H1 (cell line): ENCODE data around the gene ZNF775. TPM values are rescaled to one million over a fixed set of nuclear protein-coding genes. Genes with fewer than 3 reads are reported as not detected.

Experiments
- CTCF ChIA-PET: fragments of 300-600 bp; sonication (Branson Sonifier 250); formaldehyde crosslinking; loops from one replicate; lab custom pipeline; 2021; ENCODE audit not compliant: partially characterized antibody; lab: Charles Lee
- POLR2A ChIA-PET: fragments of 300-600 bp; sonication (Branson Sonifier 250); formaldehyde crosslinking; loops from one replicate; lab custom pipeline; 2021; ENCODE audit warnings: inconsistent platforms; ENCODE audit not compliant: partially characterized antibody; lab: Charles Lee
- DNase-seq, 2 experiments: peaks; one replicate each; pipeline versions ENCODE4 v3.0.0 to v3.0.0-alpha.2; 2010 to 2022; ENCODE audit warnings: low spot score in 2 of 2, low read depth in 1 of 2, mixed read lengths in 1 of 2
- FAIRE-seq: peaks from 2 replicates; lab custom pipeline; 2011; peaks lifted over from hg19 to GRCh38; lab: Jason Lieb, UNC
- H2AFZ ChIP-seq: 2 replicates; pipeline ENCODE4 v1.8.1; 2012; ENCODE audit warnings: low read length, inconsistent platforms
- H2AK5ac ChIP-seq: 2 replicates; pipeline ENCODE4 v1.6.1; 2013; ENCODE audit warnings: low read depth, low read length
- H2BK120ac ChIP-seq: replicated peaks from 2 replicates; pipeline ENCODE3; 2013; ENCODE audit warnings: low read depth, low read length, inconsistent platforms
- H2BK12ac ChIP-seq: 2 replicates; pipeline ENCODE4 v1.6.1; 2013; ENCODE audit warnings: low read depth, low read length
- H2BK15ac ChIP-seq: 2 replicates; pipeline ENCODE4 v1.6.1; 2013; ENCODE audit warnings: low read length
- H2BK20ac ChIP-seq: 2 replicates; pipeline ENCODE4 v1.6.1; 2013; ENCODE audit warnings: low read length
- H2BK5ac ChIP-seq: 2 replicates; pipeline ENCODE4 v1.6.1; 2013; ENCODE audit warnings: low read depth, low read length
- H3K14ac ChIP-seq: 2 replicates; pipeline ENCODE4 v1.6.1; 2013; ENCODE audit warnings: inconsistent platforms; ENCODE audit not compliant: insufficient read length
- H3K18ac ChIP-seq: 2 replicates; pipeline ENCODE4 v1.6.1; 2013; ENCODE audit warnings: low read length; ENCODE audit errors: extremely low read depth
- H3K23ac ChIP-seq: 2 replicates; pipeline ENCODE4 v1.6.1; 2013; ENCODE audit warnings: inconsistent platforms; ENCODE audit not compliant: insufficient read length
- H3K23me2 ChIP-seq: 2 replicates; pipeline ENCODE4 v1.6.1; 2013; ENCODE audit warnings: low read depth, low read length
- H3K27ac ChIP-seq: 2 replicates; pipeline ENCODE4 v1.6.1; 2011; ENCODE audit warnings: low read depth, low read length, inconsistent platforms
- H3K27me3 ChIP-seq, 4 experiments: replicated peaks in 1 of 4; 1 replicate in 1 of 4; 2 replicates in 3 of 4; pipeline versions ENCODE4 v1.6.1 to v1.8.1; 2011 to 2013; ENCODE audit warnings: low read length in 3 of 4, mild to moderate bottlenecking in 3 of 4, inconsistent platforms in 2 of 4, mixed read lengths in 2 of 4, moderate library complexity in 1 of 4; ENCODE audit not compliant: control insufficient read depth in 3 of 4, insufficient read depth in 3 of 4; ENCODE audit errors: extremely low read depth in 1 of 4
- H3K36me3 ChIP-seq, 4 experiments: 2 replicates each; pipeline versions ENCODE4 v1.6.1 to v1.8.1; 2011 to 2013; ENCODE audit warnings: mild to moderate bottlenecking in 4 of 4, low read length in 3 of 4, moderate library complexity in 2 of 4, control low read depth in 1 of 4, inconsistent platforms in 1 of 4; ENCODE audit not compliant: insufficient read depth in 4 of 4, control insufficient read depth in 2 of 4
- H3K4ac ChIP-seq: replicated peaks from 2 replicates; pipeline ENCODE3; 2013; ENCODE audit warnings: low read length, low read depth, mixed read lengths, inconsistent platforms; ENCODE audit not compliant: insufficient read length
- H3K4me1 ChIP-seq, 4 experiments: replicated peaks in 1 of 4; 1 replicate in 1 of 4; 2 replicates in 3 of 4; pipeline versions ENCODE4 v1.6.1 to v1.8.1; 2011 to 2013; ENCODE audit warnings: low read length in 3 of 4, inconsistent platforms in 2 of 4, mixed read lengths in 1 of 4; ENCODE audit not compliant: insufficient read depth in 4 of 4, control insufficient read depth in 3 of 4
- H3K4me2 ChIP-seq, 2 experiments: 2 replicates each; pipeline versions ENCODE4 v1.6.1 to v1.8.1; 2011 to 2013; ENCODE audit warnings: low read depth in 2 of 2, low read length in 2 of 2, control low read depth in 1 of 2, inconsistent platforms in 1 of 2, mild to moderate bottlenecking in 1 of 2; ENCODE audit not compliant: insufficient read depth in 1 of 2
- H3K4me3 ChIP-seq, 4 experiments: fragments of 200-600, 300-600 bp in 1 of 4; sonication (generic), shearing (Covaris generic), sonication (Bioruptor Twin) in 1 of 4; 2 replicates each; pipeline versions ENCODE4 v1.5.1 to v1.8.1; 2011 to 2016; ENCODE audit warnings: low read length in 4 of 4, low read depth in 3 of 4, control low read depth in 2 of 4, inconsistent platforms in 2 of 4, mild to moderate bottlenecking in 2 of 4, mixed read lengths in 1 of 4, moderate library complexity in 1 of 4; ENCODE audit not compliant: insufficient read depth in 2 of 4; ENCODE audit errors: extremely low read depth in 1 of 4
- H3K56ac ChIP-seq: replicated peaks from 2 replicates; pipeline ENCODE3; 2013; ENCODE audit warnings: low read depth, mild to moderate bottlenecking, mixed read lengths, low read length, inconsistent platforms; ENCODE audit not compliant: insufficient read length
- H3K79me1 ChIP-seq: 2 replicates; pipeline ENCODE4 v1.6.1; 2013; ENCODE audit warnings: low read depth, low read length, control low read depth
- H3K79me2 ChIP-seq, 2 experiments: 2 replicates each; pipeline versions ENCODE4 v1.6.1 to v1.8.1; 2012 to 2013; ENCODE audit warnings: low read length in 2 of 2, mild to moderate bottlenecking in 2 of 2, inconsistent platforms in 1 of 2; ENCODE audit not compliant: insufficient read depth in 2 of 2, control insufficient read depth in 1 of 2
- H3K9ac ChIP-seq, 4 experiments: replicated peaks in 1 of 4; 1 replicate in 1 of 4; 2 replicates in 3 of 4; pipeline versions ENCODE4 v1.6.1 to v1.8.1; 2011 to 2013; ENCODE audit warnings: low read depth in 3 of 4, low read length in 3 of 4, control low read depth in 2 of 4, mild to moderate bottlenecking in 2 of 4, moderate library complexity in 2 of 4, inconsistent platforms in 1 of 4; ENCODE audit errors: extremely low read depth in 1 of 4
- H3K9me3 ChIP-seq, 2 experiments: 2 replicates each; pipeline versions ENCODE4 v1.6.1 to v1.8.1; 2012 to 2013; ENCODE audit warnings: mild to moderate bottlenecking in 2 of 2, moderate library complexity in 2 of 2, control low read depth in 1 of 2, inconsistent platforms in 1 of 2, low read depth in 1 of 2, low read length in 1 of 2, mixed read lengths in 1 of 2; ENCODE audit not compliant: insufficient read depth in 2 of 2
- H4K20me1 ChIP-seq, 2 experiments: replicated peaks in 1 of 2; 2 replicates each; pipeline versions ENCODE3 to v1.8.1; 2011 to 2013; ENCODE audit warnings: inconsistent platforms in 2 of 2, low read length in 2 of 2, mild to moderate bottlenecking in 1 of 2; ENCODE audit not compliant: insufficient read depth in 2 of 2, control insufficient read depth in 1 of 2
- H4K5ac ChIP-seq: 2 replicates; pipeline ENCODE4 v1.6.1; 2013; ENCODE audit warnings: low read length, low read depth, mixed read lengths, inconsistent platforms; ENCODE audit not compliant: insufficient read length
- H4K8ac ChIP-seq: 2 replicates; pipeline ENCODE4 v1.8.0; 2013; ENCODE audit warnings: mild to moderate bottlenecking, moderate library complexity, low read length, inconsistent platforms; ENCODE audit not compliant: insufficient read depth; ENCODE audit errors: extremely low read depth
- H4K91ac ChIP-seq: replicated peaks from 2 replicates; pipeline ENCODE3; 2013; ENCODE audit warnings: low read length, mixed read lengths, inconsistent platforms; ENCODE audit not compliant: insufficient read length
- ASH2L ChIP-seq: fragments of 200-600, 300-600 bp; sonication (generic); IDR thresholded peaks from one replicate; pipeline ENCODE4 v1.7.1; 2017; ENCODE audit warnings: low read length
- KDM4A ChIP-seq: IDR thresholded peaks from one replicate; pipeline ENCODE4 v1.7.1; 2012; ENCODE audit warnings: low read depth, mild to moderate bottlenecking, moderate library complexity, low read length, inconsistent platforms; ENCODE audit not compliant: severe bottlenecking
- KDM5A ChIP-seq: fragments of 200-600 bp; IDR thresholded peaks from 2 replicates; pipeline ENCODE4 v1.7.1; 2012; ENCODE audit warnings: mild to moderate bottlenecking, low read length, inconsistent platforms, mixed read lengths
- NANOG ChIP-seq: IDR thresholded peaks from 2 replicates; pipeline ENCODE4 v1.6.1; 2011; ENCODE audit warnings: low read length, low read depth, mild to moderate bottlenecking, inconsistent platforms; ENCODE audit not compliant: insufficient read depth, poor library complexity, severe bottlenecking
- RBBP5 ChIP-seq: IDR thresholded peaks from 2 replicates; pipeline ENCODE4 v1.7.1; 2012; ENCODE audit warnings: low read depth, mild to moderate bottlenecking, inconsistent platforms, low read length, moderate library complexity, borderline replicate concordance
- RFX5 ChIP-seq: IDR thresholded peaks from 2 replicates; pipeline ENCODE4 v1.6.1; 2011; ENCODE audit warnings: low read depth, low read length, improper control_type of control experiment, borderline replicate concordance
- RXRA ChIP-seq: IDR thresholded peaks from 2 replicates; pipeline ENCODE4 v1.6.1; 2011; ENCODE audit warnings: low read depth, mild to moderate bottlenecking, low read length, moderate library complexity; ENCODE audit not compliant: insufficient read depth
- SIN3A ChIP-seq, 2 experiments: IDR thresholded peaks in 1 of 2; conservative IDR thresholded peaks in 1 of 2; 2 replicates each; pipeline ENCODE4 v1.6.1; 2011 to 2012; ENCODE audit warnings: low read length in 2 of 2, improper control_type of control experiment in 1 of 2, low read depth in 1 of 2, mild to moderate bottlenecking in 1 of 2
- SP1 ChIP-seq: IDR thresholded peaks from 2 replicates; pipeline ENCODE4 v1.6.1; 2011; ENCODE audit warnings: low read depth, low read length
- TBP ChIP-seq: IDR thresholded peaks from 2 replicates; pipeline ENCODE4 v1.6.1; 2011; ENCODE audit warnings: low read depth, low read length, improper control_type of control experiment
- ZNF274 ChIP-seq: IDR thresholded peaks from 2 replicates; pipeline ENCODE4 v1.7.0; 2012; ENCODE audit warnings: low read length, borderline replicate concordance; ENCODE audit errors: extremely low read depth
- WGBS, 2 experiments: shearing (Covaris generic) in 1 of 2; methylation state at CpG; one replicate each; pipeline versions ENCODE4 v1.1.6 to v1.1.7; 2013 to 2015; ENCODE audit warnings: low lambda C conversion rate in 2 of 2, mixed read lengths in 2 of 2, inconsistent platforms in 1 of 2, low coverage in 1 of 2, missing lambda C conversion rate in 1 of 2; ENCODE audit not compliant: insufficient replicate concordance in 2 of 2, insufficient coverage in 1 of 2, insufficient read length in 1 of 2; ENCODE audit errors: extremely low coverage in 1 of 2, missing lambda C conversion rate in 1 of 2; 5-methylcytosine and 5-hydroxymethylcytosine counted together
- polyA plus RNA-seq, 7 experiments: library from polyadenylated mRNA; depleted of rRNA in 3 of 7; stranded (reverse) in 5 of 7; unstranded in 2 of 7; fragments of >200 nt in 5 of 7; fragments of 200-250 nt in 2 of 7; gene quantifications; 1 replicate in 5 of 7; 2 replicates in 1 of 7; 4 replicates in 1 of 7; pipeline versions ENCODE4 v1.2.1 to v1.2.3, GENCODE V29; 2011 to 2013; ENCODE audit warnings: missing spikeins in 2 of 7, mixed read lengths in 2 of 7
- total RNA-seq: library from RNA; stranded (reverse); fragmentation: NEBNext Ultra II Directional; extraction: Animal tissue kit (Norgen Biotek cat#: 25700); gene quantifications from 2 replicates; pipeline ENCODE4 v1.2.1, GENCODE V29; 2021

The ZNF775 gene
- total and polyA plus RNA-seq, 2 of the 8 experiments (the other 6 are each of a cell fraction or from before 2014, with no cell fraction given): 13.6 to 21.5 TPM

DNA sequence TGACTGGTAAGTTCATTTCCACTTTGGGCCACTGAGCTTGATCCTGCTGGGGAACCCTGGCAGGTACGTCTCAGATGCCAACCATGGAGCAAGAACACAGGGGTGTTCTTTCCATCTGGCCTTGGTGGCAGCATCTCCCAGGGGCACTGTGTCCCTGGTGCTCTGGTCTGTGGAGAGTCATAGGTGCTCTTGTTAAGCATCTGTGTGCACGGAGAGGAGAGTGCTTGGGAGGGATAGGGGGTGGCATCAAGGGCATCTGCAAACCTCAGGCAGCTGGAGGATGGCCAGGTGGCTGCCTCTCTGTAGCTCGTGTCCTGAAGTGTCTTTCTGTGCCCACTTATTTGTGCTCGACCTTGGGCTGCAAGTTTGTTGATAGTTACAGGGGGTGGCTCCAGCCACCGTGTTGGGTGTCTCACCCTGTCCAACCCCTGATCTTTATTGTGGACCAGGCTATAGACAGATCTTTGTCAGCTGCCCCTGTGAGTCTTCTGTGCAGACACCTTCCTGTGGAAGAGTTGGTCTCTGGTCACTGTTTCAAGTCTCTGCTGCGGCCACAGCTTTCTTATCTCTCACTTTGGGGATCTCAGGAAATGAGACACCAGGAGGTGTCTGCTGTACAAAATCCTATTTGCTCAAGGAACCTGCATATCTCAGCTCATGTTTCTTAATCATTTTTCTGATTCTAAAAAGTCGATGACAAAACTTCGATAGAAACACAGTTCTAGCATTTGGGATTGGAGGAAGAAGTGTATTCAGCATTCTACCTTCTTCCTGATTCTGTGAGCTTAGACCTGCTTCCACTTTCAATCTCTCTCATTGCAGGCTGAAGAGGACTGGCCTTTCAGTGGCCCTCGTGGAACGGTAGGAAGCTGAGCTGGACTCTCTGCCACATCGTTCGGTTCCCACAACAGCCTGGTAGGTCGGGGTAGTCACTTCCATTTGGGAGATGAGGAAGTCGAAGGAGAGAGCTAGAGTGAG, 54.1 kb downstream of the ZNF775 start:
- H3K18ac ChIP-seq: no peak overlapping the region
- ChIA-PET POLR2A (no interaction called here), CTCF (interaction anchor here (0.5 to 2.3 kb wide), 5 partner anchors 11 to 77 kb away, joined by 3 to 5 read pairs (median 3); no protein-coding TSS in a partner anchor)
- no peak overlapping the region for H3K4ac ChIP-seq
- no peak overlapping the region for H2BK12ac ChIP-seq
- no peak overlapping the region for H3K56ac ChIP-seq
- H3K14ac ChIP-seq: no peak overlapping the region
- 0 out of 4 replicates have a peak, but pooled peaks cover 0 to 2% of the 10 kb centered on the region in 2 experiments for H3K9me3 ChIP-seq
- H4K91ac ChIP-seq: no peak overlapping the region
- H4K8ac ChIP-seq: no peak overlapping the region
- WGBS, 2 experiments: 88% methylated on average over 14 of the region's 14 CpGs; no CpG with 5 or more reads in 1 of the 2 experiments
- peaks cover 4 to 8% (median 6%) of the 10 kb centered on the region in 4 experiments for H3K4me1 ChIP-seq
- H2BK15ac ChIP-seq: no peak overlapping the region
- H3K23me2 ChIP-seq: no peaks in the 10 kb centered on the region
- H3K9ac ChIP-seq: no peak overlapping the region
- H3K27me3 ChIP-seq: peaks cover 0 to 3% (median 0%) of the 10 kb centered on the region in 4 experiments; a peak in 1 of 7 replicates
- H3K4me2 ChIP-seq: no peak overlapping the region
- H2AFZ ChIP-seq: no peak overlapping the region
- no peak overlapping the region for H3K23ac ChIP-seq
- no peak for DNase-seq
- H3K79me1 ChIP-seq: no peaks in the 10 kb centered on the region; the same call in 1 of the 2 replicates
- no peaks in the 10 kb centered on the region; a peak in 1 of 8 replicates for H3K36me3 ChIP-seq
- no peak overlapping the region for H3K4me3 ChIP-seq
- FAIRE-seq: no peak
- no peak overlapping the region for H2AK5ac ChIP-seq
- H4K20me1 ChIP-seq: no peaks in the 10 kb centered on the region
- H4K5ac ChIP-seq: no peak overlapping the region
- no peak overlapping the region for H2BK20ac ChIP-seq
- no peak overlapping the region for H2BK120ac ChIP-seq
- no peaks in the 10 kb centered on the region for H3K79me2 ChIP-seq
- H3K27ac ChIP-seq: no peak overlapping the region
- no peak overlapping the region for H2BK5ac ChIP-seq
- TF ChIP-seq ZNF274: no peak
- no peak for TF ChIP-seq KDM4A
- no peak for TF ChIP-seq NANOG
- TF ChIP-seq RXRA: no peak
- TF ChIP-seq SIN3A (conservative IDR thresholded peaks at IDR 0.05 in 1 of 2, IDR thresholded peaks at IDR 0.05 in 1 of 2; ENCODE audit: low read depth in 1 of 2, low read length in 2 of 2): no peak
- no peak for TF ChIP-seq SP1
- no peak for TF ChIP-seq TBP
- no peak for TF ChIP-seq RFX5
- TF ChIP-seq KDM5A: no peak
- TF ChIP-seq RBBP5: no peak
- no peak for TF ChIP-seq ASH2L
